Measurements from ENCODE around the gene FAM8A1.
A peak's percentile ranks its signal among the peaks of the same experiment; 100 is the strongest.

FAM8A1 gene

DNA sequence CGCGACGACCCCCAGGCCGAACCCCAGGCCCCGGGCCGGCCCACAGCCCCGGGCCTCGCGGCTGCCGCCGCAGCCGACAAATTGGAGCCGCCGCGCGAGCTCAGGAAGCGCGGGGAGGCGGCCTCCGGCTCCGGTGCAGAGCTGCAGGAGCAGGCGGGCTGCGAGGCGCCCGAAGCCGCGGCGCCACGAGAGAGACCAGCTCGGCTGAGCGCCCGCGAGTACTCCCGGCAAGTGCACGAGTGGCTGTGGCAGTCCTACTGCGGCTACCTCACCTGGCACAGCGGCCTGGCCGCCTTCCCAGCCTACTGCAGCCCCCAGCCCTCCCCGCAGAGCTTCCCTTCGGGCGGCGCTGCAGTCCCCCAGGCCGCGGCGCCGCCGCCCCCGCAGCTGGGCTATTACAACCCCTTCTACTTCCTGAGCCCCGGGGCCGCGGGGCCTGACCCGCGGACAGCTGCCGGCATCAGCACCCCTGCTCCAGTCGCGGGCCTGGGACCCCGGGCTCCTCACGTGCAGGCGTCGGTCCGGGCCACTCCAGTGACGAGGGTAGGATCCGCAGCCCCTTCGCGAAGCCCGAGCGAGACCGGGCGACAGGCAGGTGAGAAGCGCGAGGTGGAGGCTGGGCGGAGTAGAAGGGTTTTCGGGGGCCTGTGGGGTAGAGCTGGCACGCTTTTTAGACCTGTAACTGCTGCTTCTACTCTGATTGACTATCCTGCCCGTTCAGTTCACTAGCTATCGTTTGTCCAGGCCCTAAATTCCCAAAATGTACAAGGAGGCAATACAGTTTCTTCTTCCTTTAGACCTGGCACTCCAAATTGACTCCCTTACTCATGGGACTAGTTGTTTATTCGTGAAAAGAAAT is 654 bp downstream of the FAM8A1 start:
- no peak for DNase-seq (ENCODE audit: extremely low spot score, insufficient read length, low read depth)
- FAIRE-seq = no peak

DNA sequence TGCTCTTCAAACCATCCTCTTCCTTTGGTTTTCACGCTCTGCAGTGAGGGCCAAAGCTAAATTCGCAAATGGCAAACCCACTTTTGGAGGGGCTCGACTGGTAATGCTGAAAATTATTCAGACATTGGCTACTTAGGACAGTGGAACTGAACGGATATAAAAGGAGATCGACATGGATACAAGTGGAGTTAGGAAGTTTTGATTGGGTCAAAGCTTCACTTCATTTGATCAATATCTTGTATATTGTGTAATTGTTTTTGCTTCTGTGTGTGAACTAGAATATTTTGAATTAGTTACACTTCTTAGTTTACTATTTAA is 1.2 kb downstream of the FAM8A1 start:
- no peak for FAIRE-seq

DNA sequence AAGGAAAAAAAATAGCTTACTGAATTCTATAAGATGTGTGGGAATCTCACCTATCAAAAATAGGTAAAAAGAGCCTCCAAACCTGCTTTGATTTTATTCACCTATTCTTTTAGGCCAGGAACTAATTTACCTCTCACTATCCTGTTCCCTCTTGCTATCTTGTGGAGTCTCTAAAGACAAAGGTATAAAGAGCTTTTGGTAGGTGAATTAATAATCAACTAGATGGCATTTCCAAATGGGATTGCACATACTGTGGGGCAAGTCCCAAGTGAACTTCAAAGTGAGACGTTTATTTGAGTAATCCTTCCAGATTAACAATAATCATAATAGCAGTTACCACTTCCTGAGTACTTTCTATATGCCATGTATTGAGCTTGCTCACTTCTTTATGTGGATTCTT is 2.8 kb downstream of the FAM8A1 start:
- FAIRE-seq (no peak), DNase-seq (ENCODE audit: extremely low spot score, insufficient read length, low read depth) (no peak)

More for the DNA sequence above, 1.2 kb downstream of the FAM8A1 start:
- DNase-seq (ENCODE audit: extremely low spot score, insufficient read length, low read depth) = no peak

DNA sequence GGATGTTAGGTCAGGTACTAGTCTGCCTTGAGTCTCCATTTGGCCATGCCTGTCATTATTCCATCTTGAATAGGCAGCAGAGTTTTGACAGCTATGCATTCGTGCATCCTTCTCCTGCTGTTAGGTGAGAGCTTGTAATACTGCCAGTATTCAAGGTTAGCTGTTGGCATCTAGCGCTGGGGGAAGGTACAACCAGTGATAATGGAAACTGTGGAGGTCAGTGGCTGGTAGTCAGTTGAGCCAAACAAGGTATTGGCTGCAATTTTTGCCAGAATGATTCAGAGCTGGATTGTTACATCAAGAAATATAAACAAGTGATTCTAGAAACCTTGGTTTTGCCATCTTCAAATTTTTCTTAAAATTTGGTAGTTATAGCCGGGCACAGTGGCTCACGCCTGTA is 6.5 kb downstream of the FAM8A1 start:
- FAIRE-seq = no peak
- DNase-seq (ENCODE audit: extremely low spot score, insufficient read length, low read depth) = no peak

DNA sequence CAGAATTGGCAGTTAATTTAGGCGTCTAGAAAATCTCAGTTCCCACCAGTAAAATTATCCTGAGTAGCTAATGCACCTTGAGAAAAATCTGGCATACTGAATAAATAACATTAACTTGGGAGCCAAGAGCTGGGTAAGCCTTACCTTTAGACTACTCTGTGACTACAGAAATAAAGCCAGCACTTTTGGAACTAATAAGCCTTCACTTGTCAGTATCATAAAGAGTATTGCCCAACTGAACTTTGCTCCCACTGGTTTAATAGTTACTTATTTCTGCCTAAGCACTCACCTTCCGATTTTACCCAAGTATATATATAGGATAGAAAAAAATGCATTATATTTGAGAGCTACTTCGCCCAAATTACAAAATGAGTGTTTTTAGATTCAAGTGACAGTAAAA is 10.7 kb downstream of the FAM8A1 start:
- FAIRE-seq (no peak), DNase-seq (ENCODE audit: extremely low spot score, insufficient read length, low read depth) (no peak)

DNA sequence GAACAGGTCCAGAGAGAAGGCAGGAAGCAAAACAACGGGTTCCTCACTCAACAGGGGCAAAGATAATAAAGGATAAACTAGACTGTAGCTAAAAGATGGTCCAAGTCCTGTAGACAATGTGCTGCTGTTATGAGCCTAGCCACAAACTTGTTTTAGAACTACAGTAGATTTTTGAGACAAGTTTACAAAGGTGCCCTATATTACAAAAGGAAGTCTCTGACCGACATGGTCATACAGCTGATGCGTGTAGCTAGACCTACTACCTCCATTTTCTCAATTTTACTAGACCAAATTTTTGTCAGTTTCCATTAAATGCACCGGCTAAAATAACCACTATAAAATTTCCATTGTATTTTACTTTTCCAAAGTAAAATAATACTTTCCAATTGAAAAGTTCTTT is 11.9 kb downstream of the FAM8A1 start:
- DNase-seq (ENCODE audit: extremely low spot score, insufficient read length, low read depth) = no peak
- FAIRE-seq = no peak

DNA sequence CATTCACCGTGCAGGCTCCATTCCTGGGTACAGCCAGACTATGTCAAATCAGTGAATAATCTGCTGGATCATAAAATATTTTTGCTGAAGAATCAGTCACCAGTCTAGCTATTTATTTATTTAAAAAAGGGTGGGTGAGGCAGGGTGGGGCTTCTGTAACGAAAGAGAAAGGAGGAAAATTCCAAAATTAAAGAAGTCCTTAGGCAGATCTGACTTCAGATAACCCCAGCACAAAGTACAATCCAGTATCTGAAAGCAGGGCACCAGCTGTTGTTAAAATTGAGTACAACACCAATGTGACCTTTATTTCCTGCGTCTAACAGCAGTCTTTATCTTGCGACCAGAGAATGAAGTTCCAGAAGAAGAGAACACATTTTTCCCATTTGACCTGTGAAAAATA is 15.7 kb downstream of the FAM8A1 start:
- FAIRE-seq (no peak), DNase-seq (ENCODE audit: extremely low spot score, insufficient read length, low read depth) (no peak)

DNA sequence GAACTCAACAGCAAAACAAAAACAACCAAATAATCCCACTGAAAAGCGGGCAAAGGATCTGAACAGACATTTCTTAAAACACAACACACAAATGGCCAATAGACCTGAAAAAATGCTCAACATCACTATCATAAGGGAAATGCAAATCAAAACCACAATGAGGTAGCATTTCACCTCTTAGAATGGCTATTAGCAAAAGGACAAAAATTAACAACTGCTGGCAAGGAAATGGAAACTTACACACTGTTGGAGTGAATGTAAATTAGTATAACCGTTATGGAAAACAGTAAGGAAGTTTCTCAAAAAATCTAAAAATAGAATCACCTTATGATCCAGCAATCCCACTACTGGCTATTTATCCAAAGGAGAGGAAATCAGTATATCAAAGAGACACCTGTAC is 20.9 kb downstream of the FAM8A1 start:
- DNase-seq (ENCODE audit: extremely low spot score, insufficient read length, low read depth) = no peak
- FAIRE-seq = peak; percentile 74

DNA sequence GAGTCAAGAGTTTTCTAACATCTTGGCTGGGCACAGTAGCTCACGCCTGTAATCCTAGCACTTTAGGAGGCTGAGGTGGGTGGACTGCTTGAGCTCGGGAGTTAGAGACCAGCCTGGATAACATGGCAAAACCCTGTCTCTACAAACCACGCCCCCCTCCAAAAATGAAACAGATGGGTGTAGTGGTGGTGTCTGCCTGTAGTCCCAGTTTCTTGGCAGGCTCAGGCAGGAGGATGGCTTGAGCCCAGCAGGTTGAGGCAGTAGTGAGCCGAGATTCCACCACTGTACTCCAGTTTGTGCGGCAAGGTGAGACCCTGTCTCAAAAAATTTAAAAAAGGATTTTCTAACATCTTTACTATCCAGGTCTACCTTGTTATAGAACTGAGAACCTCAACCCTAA is 22.0 kb downstream of the FAM8A1 start:
- no peak for DNase-seq (ENCODE audit: extremely low spot score, insufficient read length, low read depth)
- no peak for FAIRE-seq

DNA sequence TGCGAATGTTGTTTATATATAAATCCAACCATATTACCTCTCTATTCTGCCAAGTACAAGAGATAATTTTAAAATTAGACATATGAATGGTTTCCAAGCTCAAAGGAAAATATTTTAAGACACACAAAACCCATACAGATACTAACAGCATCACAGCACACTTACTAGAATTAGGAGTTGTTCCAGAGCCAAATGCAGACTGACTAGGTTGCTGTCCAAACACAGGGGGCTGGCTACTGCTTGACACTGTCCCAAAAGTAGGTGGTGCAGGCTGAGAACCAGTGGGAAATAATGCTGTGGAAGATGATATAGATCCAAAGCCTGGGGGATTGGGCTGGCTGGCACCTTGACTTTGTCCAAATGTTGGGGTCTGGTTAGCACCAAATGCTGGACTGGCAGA is 24.3 kb downstream of the FAM8A1 start:
- no peak for FAIRE-seq

DNA sequence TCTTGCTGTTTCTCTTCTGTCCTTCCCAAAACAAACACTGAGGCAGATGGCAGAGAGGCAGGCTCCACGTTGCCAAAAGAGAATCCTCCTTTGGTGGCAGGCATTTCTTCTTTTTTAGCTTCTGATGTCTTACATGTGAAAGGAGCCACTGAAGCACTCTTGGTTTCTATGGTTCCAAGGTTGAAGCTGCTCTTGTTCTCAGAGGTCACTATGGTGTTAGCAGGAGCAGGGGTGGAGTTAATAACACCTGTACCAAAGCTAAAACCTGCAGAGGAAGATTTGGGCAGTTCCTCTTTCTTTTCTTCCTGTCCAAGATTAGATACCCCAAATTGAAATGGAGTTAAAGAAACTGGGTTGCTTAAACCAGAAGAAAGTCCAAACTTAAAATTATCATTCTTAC is 28.8 kb downstream of the FAM8A1 start:
- FAIRE-seq (peak; percentile 66), DNase-seq (ENCODE audit: extremely low spot score, insufficient read length, low read depth) (no peak)

More for the DNA sequence above, 24.3 kb downstream of the FAM8A1 start:
- DNase-seq (ENCODE audit: extremely low spot score, insufficient read length, low read depth) = no peak

DNA sequence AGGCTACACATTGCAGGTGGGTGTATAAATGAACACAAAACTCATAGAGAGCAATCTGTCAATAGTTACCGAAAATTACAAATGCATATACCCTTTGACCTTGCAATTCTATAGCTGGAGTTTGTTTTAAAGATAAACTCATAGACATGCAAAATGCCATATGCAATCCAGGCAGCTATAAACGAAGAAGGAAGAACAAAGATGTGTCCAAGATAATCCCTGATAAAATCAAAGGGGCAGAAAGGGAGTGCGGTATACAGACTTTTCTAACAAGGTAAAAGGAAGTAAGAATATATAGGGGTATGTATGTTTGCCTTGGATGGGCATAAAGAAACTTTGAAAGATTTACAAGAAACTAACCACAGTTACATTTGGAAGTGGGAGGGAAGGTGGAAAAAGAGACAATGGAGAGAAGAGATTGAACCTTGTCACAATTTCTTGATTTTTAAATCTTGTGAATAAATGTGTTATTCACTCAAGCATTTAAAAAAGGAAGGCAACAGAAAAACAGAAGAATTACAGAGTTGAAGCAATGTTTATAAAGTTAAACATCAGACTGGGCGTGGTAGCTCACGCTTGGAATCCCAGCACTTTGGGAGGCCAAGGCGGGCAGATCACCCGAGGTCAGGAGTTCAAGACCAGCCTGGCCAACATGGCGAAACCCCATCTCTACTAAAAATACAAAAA is 29.9 kb downstream of the FAM8A1 start:
- DNase-seq (ENCODE audit: extremely low spot score, insufficient read length, low read depth) = no peak
- FAIRE-seq = no peak

DNA sequence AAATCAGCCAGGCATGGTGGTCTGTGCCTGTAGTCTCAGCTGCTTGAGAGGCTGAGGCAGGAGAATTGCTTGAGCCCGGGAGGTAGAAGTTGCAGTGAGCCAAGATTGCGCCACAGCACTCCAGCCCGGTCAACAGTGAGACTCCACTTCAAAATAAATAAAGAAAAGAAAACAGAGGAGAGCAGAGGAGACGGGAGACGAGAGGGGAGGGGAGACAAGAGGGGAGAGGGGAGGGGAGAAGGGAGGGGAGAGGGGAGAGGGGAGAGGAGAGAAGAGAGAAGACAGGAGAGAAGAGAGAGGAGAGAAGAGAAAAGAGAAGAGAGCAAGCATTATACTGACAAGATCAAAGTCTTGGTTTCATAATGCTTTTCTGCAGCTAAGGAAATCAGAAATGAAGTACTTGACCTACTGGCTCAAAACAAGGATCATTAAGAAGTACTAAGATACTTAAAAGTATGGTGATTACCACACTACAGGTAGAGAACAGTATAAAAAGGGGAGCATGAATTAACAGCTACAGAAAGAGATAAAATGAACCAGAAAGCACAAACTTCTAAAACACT is 30.5 kb downstream of the FAM8A1 start:
- FAIRE-seq = no peak

DNA sequence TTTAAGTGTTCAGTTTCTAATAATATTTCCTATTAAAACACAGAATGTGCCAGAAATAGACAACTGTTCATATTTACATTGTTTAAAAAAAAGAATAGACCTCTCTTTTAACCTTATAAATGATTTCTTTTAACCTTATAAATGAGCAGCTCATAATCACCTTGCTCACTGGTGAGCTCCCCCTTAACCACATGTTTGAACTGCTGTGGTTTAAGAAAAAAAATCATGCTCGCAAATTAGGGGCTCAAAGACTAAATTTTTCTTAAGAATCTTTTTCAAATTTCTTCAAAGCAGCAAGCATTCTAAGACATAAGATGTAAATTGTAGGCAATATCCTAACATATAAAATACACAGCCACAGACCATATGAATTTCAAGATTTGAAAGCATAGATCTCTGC is 32.8 kb downstream of the FAM8A1 start:
- DNase-seq (ENCODE audit: extremely low spot score, insufficient read length, low read depth) (no peak), FAIRE-seq (no peak)

More for the DNA sequence above, 30.5 kb downstream of the FAM8A1 start:
- no peak for DNase-seq (ENCODE audit: extremely low spot score, insufficient read length, low read depth)

DNA sequence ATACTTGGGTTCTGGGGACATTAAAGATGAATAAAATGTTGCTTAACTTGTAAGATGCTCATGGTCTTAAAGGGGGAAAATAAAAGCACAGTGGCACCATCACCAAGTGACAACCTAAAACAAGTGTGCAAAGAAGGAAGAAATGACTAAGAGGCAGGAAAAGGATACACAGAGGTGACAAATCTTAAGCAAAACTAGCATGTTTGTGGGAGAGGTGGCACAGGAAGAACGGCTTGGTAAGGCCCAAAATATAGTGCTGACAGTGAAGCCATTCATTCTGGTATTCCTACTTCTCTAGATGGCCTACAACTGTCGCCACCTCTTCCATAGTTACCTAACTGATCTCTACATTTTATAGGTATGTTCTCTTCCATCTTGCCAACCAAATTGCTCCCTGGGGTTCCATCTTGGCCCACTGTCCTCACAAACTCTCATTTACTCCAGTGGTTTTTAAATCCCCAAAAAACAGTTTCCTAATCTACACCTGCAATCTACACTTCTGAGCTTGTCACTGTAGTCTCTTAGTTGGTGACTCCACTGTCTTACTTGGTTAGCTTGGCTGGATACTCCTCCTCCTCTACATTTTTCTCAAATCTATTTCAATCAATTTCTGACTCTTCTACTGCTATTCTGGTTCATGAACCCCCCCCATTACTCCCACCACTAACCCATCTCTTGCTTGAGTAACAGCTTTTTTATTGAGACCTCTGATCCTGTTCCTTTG is 33.5 kb downstream of the FAM8A1 start:
- peak; percentile 42 for FAIRE-seq
- DNase-seq (ENCODE audit: extremely low spot score, insufficient read length, low read depth) = no peak

DNA sequence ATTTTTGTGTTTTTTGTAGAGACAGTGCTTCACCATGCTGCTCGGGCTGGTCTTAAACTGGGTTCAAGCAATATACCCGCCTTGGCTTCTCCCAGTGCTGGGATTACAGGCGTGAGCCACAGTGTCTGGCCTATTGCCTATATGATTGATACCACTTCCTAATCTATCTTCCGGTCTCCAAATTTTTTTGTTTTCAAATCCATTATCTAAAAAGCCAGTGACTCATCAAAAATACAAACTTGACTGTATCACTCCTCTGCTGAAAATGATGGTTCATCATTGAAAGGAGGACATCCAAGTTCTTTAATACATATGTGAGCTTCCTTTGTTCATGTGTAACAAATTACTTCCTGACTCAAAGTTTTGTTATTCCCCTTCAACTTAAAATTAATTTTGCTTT is 35.5 kb downstream of the FAM8A1 start:
- FAIRE-seq (no peak), DNase-seq (ENCODE audit: extremely low spot score, insufficient read length, low read depth) (no peak)

DNA sequence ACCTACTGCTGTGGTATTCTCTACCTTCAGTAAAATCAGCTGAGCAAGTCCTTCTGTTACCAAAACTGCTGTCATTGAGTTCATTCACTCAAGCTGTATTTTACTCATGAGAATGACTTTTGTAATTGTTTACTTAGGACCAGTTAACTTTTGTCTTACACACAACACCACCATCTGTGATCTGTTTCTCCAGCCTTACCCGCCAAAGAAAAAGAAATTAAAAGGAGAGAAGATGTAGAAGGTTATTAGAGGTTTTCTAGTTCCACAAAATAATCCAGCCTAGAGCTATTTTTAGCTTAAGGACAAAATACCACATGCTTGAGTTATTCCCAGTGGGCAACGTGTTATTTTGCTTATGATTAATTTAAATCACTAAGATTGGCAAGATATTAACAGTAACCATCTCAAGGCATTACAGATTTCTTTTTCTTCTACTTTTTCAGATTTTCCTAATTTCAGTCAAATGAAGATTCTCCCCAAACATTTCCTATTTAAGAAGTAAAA is 38.2 kb downstream of the FAM8A1 start:
- DNase-seq (ENCODE audit: extremely low spot score, insufficient read length, low read depth) (no peak), FAIRE-seq (no peak)

DNA sequence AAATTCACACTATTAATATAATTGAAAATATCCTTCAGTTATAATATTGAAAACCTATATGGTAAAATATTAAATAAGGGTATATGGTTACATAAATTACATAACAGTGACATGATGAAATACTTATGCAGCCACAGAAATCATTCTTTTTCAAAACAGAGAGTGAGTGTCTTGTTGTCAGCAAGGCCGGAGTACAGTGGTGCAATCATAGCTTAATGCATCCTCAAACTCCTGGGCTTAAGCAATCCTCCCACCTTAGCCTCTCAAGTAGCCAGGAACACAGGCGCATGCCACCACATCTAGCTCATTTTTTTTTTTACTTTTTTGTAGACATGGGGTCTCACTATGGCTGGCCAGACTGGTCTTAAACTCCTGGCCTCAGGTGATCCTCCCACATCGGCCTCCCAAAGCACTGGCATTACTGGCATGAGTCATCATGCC is 40.4 kb downstream of the FAM8A1 start:
- FAIRE-seq (no peak), DNase-seq (ENCODE audit: extremely low spot score, insufficient read length, low read depth) (no peak)

DNA sequence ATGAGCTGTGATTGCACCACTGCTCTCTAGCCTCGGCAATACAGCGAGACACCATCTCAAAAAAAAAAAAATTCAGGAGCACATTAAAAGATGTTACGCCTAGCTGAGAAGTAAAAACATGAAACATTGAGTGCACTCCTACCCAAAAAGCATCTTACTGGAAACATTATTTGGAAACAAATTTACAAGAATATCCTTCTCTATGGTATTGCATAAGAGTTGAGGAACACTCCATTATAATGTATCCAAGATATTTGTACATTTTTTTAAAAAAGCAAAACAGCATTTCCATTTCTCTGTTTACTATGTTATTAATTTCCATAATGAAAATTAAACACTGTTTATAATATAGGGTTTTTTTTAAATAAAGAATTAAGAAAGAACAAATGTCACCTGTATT is 48.6 kb downstream of the FAM8A1 start:
- no peak for FAIRE-seq
- no peak for DNase-seq (ENCODE audit: extremely low spot score, insufficient read length, low read depth)

DNA sequence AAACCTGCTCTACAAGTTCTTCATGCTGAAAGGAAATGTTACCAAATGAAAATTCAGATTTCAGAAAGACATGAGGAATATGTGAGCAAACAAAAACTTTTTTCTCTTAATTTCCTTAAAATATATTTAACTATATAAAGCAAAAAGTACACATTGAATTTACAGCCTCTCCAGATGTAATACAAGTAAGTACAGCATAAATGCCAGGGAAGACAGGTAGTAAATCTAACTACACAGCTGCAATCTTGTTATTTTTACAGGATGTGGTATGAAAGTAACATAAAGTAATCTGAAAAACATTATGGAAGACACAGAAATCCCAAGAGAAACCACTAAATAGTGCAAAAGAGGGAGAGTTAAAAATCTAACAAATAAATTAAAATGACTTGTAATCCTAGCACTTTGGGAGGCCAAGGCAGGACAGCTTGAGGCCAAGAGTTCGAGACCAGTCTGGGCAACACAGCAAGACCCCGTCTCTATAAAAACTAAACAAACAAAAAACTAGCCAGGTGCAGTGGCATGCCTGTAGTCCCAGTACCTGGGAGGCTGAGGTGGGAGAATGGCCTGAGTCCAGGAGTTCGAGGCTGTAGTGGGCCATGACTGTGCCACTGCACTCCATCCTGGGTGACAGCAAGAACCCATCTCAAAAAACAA is 50.7 kb downstream of the FAM8A1 start:
- DNase-seq (ENCODE audit: extremely low spot score, insufficient read length, low read depth) (no peak), FAIRE-seq (no peak)

Data from GM18507 (cell line).